GM10266 (cell line): ENCODE results near the gene ATP11A.

Source experiments
- DNase-seq: peaks from one replicate; pipeline ENCODE4 v3.0.0; 2012; ENCODE audit errors: extremely low spot score
- TF ChIP-seq, protein P1 (sequence below): IDR thresholded peaks from 2 replicates; pipeline ENCODE4 v1.5.1; 2012; ENCODE audit warnings: mild to moderate bottlenecking, low read depth; ENCODE audit not compliant: control insufficient read depth, insufficient read depth; ENCODE audit errors: missing control alignments

ATP11A gene

DNA sequence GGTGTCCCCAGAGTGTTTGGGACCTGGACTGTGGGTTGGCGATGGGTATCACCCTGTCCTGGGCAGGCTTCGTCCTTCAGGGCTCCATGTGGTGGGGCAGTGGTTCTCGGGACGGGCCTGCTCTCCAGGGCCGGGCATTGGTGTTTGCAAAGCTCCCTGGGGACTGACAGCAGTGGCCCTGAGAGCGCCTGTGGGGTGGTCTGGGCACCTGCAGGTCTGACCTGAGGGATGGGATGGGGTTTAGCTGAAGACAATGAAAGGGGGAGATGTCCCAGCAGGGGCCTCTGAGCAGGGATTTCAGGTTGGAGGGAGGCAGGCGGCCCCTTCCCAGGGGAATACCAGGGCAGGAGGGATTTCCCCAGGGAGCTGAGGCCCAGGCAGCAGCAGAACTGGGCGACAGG is 210.9 kb downstream of the ATP11A start:
- DNase-seq, result no peak
- TF ChIP-seq, protein P1, sequence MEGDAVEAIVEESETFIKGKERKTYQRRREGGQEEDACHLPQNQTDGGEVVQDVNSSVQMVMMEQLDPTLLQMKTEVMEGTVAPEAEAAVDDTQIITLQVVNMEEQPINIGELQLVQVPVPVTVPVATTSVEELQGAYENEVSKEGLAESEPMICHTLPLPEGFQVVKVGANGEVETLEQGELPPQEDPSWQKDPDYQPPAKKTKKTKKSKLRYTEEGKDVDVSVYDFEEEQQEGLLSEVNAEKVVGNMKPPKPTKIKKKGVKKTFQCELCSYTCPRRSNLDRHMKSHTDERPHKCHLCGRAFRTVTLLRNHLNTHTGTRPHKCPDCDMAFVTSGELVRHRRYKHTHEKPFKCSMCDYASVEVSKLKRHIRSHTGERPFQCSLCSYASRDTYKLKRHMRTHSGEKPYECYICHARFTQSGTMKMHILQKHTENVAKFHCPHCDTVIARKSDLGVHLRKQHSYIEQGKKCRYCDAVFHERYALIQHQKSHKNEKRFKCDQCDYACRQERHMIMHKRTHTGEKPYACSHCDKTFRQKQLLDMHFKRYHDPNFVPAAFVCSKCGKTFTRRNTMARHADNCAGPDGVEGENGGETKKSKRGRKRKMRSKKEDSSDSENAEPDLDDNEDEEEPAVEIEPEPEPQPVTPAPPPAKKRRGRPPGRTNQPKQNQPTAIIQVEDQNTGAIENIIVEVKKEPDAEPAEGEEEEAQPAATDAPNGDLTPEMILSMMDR, result no peak

DNA sequence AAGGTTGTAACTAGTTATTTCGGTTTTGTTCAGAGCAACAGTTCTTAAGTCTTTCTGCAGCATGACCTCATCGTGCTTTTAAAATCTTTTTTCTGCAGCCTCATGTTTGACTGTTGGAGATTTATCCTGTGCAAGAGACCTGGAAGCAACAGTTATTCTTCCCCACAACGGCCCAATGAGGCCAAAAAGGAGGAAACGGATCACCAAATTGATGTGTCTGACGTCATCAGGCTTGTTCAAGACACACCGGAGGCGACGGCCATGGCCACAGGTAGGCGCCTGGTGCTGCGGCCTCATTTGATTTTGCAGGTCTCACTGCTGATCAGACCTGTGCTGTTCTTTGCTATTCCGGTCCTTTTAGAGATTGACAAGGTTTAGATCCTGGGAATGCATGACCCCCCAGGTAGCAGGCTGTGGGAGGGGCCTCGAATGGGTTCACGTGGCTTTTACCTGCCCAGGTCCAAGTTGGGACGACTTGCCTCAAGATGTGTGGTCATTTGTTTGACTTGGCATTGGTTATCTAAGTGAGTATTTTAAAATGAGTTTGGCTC is 212.3 kb downstream of the ATP11A start:
- TF ChIP-seq, protein P1, result no peak
- no peak for DNase-seq

- TF ChIP-seq, protein P1, result no peak
- no peak for DNase-seq
Observed at GRCh38 chr13:112902669-112903068, 212.8 kb downstream of the ATP11A start.

- no peak for DNase-seq
- TF ChIP-seq, protein P1, result no peak
Observed at GRCh38 chr13:112903071-112903577, 213.3 kb downstream of the ATP11A start.

DNA sequence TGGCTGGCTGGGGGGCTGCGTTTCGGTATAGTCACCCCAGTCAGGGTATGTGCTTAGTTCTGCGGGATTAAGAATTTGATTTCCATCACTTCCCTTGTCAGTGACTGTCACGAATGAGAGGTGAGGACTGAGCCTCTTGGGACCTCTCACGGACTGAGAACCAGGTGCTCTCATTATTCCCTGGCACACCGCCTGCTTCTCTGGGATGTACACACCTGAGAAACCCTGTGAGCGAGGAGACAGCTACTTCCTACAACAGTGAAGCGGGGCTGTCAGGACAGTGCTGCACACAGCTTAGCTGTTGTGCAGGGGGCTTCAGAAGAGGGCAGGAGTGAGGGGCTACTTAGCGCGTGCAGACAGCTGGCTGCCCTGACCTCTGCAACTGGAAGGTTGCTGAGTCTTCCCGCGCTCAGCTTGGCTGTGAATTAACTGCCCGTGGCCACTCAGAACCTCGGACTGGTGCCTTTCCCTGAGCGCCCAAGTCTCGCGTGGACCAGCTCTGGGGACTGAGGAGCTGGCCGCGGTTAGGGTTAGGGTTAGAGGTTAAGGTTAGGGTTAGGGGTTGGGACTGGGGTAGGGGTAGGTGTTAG is 213.9 kb downstream of the ATP11A start:
- DNase-seq, result no peak
- TF ChIP-seq, protein P1, result no peak

DNA sequence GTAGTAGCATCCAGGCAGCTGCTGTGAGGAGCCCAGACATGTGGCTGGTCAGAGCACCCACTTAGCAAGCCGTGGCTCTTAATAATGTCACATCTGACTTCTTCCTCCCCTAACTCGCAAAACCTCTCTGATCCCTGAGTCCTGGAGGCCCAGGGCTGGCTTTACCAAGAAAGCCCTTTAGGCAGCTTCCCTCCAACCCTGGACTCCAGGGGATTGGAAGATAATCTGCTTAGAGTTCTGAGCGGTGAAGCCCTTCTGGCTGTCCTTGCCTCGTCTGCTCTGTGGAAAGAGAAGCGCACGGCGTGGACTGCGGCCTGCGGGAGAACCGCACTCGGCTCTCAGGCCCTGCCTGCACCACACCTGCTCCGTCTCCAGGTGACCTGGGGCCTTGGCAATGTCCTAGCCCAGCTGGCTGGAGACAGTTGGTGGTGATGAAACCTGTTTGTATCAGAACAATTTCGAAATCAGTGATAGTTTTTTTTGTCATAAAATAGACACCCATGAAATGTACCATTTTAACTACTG is 214.7 kb downstream of the ATP11A start:
- no peak for DNase-seq
- TF ChIP-seq, protein P1, result no peak

DNA sequence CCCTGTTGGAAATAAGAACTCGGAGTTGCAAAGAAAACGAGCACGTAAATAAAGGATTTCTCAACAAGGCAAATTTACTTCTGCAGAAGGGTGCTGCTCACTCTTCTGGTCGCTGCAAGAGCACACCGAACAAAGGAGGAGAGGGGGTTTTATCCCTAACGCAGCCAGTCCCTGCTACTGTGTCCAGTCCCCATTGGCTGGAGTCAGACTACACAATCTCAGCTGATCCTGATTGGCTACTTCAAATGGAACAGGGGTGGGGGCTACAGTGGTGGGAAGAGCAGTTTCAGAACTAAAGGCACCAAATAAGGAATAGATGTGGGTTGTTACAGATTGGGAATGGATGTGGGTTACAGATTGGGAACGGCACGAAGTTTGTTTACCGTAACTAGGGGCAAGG is 215.2 kb downstream of the ATP11A start:
- TF ChIP-seq, protein P1, result no peak
- no peak for DNase-seq
